A673 (cell line): ENCODE measurements around the gene ZNF610.

ENCODE experiments used
- CTCF ChIP-seq: fragments of 300-800, 200-600 bp; sonication (generic); conservative IDR thresholded peaks from 2 replicates; pipeline ENCODE4 v1.5.1; 2017; ENCODE audit warnings: low read depth, mild to moderate bottlenecking, antibody characterized with exemption, low read length, moderate library complexity, mixed read lengths
- EZH2 ChIP-seq: fragments of 200-600 bp; sonication (generic); IDR thresholded peaks from 2 replicates; pipeline ENCODE4 v1.6.1; 2017; ENCODE audit warnings: borderline replicate concordance, low read depth, mild to moderate bottlenecking, mixed read lengths, antibody characterized with exemption, low read length; ENCODE audit not compliant: poor library complexity, severe bottlenecking

DNA sequence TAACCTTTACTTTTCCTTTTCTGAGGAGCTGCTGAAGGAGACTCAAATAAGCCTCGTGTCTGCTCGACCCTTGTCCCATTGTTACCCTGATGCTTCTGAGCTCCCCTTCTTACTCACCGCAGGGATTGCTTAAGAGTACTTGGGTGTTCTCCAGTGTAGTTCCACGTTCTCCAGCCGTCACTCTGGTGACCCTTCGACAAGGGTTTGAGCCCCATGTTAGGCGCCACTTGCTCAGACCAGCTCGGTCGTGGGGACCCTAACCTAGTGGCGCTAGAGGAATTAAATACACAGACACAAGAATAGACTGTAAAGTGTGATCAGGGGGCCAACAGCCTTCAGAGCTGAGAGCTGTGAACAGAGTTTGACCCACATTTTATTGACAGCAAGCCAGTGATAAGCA lies 28.8 kb upstream of the ZNF610 start:
- no peak for TF ChIP-seq CTCF
- no peak for TF ChIP-seq EZH2
